Renal pelvis (tissue), 4 donors: Measurements from ENCODE around the gene MATN4. TPM values are rescaled to one million over a fixed set of nuclear protein-coding genes. Genes with fewer than 3 reads are reported as not detected.

ENCODE experiments used
- DNase-seq: peaks from one replicate; pipeline ENCODE4 v3.0.0-alpha.2; 2013
- polyA plus RNA-seq, 3 donors: library from polyadenylated mRNA; unstranded; fragments of 120-200 nt; gene quantifications; one replicate each; pipeline ENCODE4 v1.2.1, GENCODE V29; 2013; ENCODE audit not compliant: insufficient read length in 3 of 3

The MATN4 gene
- polyA plus RNA-seq, 3 donors, result 0.21 to 0.43 (median 0.34) TPM

GRCh38 chr20:45341579-45341938, 33.5 kb upstream of the MATN4 start:
- no peak for DNase-seq

- no peak for DNase-seq
Observed at GRCh38 chr20:45340951-45341350, 32.9 kb upstream of the MATN4 start.

- no peak for DNase-seq
Observed at GRCh38 chr20:45340236-45340847, 32.2 kb upstream of the MATN4 start.

DNA sequence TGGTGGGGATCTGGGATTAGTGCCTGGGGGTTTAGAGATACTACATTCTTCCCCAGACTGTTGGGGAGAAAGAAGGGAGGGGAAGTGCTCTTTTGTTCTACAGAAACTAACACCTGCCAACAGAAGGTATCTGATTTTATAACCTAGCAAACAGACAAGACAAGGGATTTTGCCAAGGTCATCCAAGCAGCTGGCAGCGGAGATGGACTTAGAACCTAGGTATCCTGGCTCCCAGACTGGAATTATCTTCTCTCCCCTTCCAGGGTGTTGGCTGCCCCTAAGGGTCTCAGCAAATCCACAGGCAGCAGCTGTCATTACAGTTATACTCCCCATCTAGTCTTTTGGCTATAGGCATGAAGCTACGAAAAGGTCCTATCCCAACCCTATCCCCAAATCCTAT, 31.7 kb upstream of the MATN4 start:
- DNase-seq, result no peak

GRCh38 chr20:45339084-45339483, 31.0 kb upstream of the MATN4 start:
- DNase-seq, result no peak

DNA sequence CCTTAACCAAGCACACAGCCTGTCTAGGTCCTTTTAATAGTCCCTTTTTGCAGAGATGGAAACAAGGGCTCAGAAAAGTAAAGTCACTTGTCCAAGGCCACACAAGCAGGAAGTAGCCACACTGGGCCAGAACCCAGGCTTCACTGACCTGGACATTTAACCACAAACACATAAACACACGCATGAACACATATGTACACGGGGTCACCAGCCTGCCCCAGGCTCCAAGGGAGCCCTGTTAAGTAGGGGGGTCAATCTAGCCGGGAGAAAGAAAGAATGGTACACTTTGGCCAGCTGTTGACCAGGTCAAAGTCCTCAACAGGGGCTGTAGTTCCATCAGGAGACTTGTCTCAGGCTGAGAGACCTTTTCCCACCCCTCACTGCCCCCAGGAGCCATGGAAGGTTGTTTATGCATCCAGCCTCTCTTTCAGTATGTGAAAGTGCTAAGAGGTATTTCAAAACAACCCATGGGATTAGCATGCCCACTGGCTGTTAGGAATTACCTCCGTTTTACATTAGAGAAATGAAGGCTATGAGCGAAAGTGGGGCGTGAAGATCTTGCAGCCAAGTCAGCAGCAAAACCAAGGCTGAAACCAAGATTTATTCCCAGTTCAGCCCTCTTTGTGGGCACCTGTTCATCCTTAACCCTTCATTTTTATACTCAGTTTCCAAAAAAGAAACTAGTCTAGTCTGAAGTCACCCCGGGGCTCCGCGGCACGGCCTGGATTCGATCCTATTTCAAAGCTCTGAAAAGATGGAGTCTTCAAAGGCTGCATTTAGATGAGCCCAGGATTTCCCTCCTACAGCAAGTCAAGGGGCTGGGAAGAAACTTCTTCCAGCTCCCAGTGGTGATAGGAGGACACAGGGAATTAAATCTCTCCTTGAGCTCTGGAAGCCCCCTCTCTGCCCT, 30.3 kb upstream of the MATN4 start:
- DNase-seq, result no peak

GRCh38 chr20:45337367-45338120, 29.4 kb upstream of the MATN4 start:
- peak; percentile 66 for DNase-seq

- no peak for DNase-seq
Observed at GRCh38 chr20:45336530-45337366, 28.6 kb upstream of the MATN4 start.

DNA sequence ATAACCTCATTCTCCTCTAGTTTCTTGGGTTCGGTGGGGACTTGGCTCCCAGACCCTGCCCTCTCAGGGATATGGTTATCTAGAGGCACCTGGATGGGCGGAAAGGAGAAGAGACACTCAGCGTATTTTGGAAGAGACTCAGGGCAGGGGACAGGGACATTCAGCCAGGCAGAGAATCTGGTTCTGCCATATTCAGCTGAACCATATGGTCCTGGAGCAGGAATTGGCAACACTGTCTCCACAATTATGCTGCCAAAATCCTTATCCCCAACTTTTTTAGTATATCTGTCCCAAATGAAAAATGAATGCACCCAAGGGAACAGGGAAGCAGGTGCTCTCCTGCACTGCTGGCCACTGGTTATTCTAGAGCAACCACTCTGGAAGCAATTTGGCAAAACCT, 22.4 kb upstream of the MATN4 start:
- no peak for DNase-seq

DNA sequence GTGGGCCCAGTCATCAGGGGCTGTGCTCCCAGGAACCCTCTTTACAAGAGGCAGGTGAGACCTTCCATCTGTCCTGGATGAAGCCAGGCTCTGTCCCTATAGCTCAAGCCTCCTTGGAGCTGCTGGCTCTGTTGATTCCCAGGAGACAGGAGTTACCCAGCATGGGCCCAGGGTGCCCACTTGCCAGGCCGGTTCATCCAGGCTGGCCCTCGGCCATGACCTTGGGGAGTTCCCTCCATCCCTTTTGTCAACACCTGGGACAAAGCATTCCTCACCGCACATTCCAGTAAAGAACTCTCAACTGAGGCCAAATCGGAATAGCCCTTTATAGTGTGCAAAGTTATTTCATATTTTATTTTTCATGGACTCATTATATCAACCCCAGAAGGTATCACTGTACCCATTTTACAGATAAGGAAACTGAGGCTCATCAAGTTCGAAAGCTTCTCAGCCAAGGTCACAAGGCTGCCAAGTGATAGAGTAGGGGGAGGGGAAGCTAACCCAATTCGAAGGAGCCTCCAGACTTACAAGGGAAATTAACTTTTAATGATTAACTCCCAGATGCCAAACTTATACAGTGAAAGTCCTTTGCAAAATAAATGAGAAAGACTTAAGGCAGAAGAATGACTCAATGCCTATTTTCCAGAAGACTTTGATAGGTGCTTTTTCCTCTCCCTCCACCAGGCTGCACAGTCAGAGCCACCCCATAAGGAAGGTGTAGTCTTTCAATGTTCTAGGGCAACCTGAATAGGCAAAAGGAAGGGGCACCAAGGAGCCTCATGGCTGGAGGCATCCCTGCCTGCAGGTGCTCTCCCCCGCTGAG, 21.6 kb upstream of the MATN4 start:
- DNase-seq, result no peak

GRCh38 chr20:45328451-45328850, 20.4 kb upstream of the MATN4 start:
- no peak for DNase-seq

- no peak for DNase-seq
Observed at GRCh38 chr20:45325371-45325770, 17.3 kb upstream of the MATN4 start.

- DNase-seq, result no peak
Observed at GRCh38 chr20:45323731-45324130, 15.6 kb upstream of the MATN4 start.

DNA sequence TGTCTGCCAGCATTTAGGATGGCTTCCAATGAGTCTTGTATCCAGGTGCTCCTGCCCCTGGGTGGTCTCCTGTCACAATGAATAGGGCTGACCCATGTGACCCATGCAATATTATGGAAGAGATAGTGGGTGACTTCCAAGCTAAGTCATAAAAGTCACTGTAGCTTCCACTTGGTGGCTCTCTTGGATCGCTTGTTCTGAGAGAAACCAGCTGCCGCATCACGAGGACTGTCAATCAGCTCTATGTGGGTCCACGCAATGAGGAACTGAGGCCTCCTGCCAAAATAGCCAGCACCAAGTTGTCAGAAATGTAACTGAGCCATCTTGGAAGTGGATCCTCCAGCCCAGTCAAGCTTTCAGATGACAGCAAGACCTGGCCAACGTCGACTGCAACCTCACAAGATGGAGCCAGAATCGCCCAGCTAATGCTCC, 14.9 kb upstream of the MATN4 start:
- no peak for DNase-seq

GRCh38 chr20:45320948-45321595, 13.0 kb upstream of the MATN4 start:
- no peak for DNase-seq

- DNase-seq, result no peak
Observed at GRCh38 chr20:45318948-45319347, 10.8 kb upstream of the MATN4 start.

DNA sequence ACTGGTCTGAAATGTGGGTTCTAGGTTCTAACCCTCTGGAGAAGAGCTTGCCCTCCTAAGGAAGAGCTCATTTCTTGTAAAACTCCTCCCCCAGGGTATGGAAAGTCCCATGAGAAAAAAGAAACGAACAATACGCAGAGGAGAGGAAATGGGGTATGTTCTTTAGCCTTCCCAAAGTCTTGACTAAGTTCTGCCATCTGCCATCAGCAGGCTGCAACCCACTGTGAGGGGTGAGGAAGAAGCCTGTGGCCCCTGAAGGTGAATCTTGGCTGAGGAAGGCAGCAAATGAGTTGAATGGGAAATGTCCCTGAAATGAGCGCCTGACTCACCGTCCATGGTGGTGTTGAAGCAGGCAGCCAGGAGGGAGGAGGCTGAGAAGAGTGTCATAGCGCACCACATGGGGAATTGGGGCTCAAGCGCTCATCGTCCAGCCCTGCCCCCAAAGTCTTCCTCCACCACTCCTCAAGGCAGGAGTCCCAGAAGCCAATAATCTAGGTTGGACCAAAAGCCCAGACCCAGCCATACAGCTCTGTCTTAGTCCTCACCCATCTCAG, 10.4 kb upstream of the MATN4 start:
- no peak for DNase-seq

GRCh38 chr20:45317826-45318225, 9.7 kb upstream of the MATN4 start:
- DNase-seq, result no peak

DNA sequence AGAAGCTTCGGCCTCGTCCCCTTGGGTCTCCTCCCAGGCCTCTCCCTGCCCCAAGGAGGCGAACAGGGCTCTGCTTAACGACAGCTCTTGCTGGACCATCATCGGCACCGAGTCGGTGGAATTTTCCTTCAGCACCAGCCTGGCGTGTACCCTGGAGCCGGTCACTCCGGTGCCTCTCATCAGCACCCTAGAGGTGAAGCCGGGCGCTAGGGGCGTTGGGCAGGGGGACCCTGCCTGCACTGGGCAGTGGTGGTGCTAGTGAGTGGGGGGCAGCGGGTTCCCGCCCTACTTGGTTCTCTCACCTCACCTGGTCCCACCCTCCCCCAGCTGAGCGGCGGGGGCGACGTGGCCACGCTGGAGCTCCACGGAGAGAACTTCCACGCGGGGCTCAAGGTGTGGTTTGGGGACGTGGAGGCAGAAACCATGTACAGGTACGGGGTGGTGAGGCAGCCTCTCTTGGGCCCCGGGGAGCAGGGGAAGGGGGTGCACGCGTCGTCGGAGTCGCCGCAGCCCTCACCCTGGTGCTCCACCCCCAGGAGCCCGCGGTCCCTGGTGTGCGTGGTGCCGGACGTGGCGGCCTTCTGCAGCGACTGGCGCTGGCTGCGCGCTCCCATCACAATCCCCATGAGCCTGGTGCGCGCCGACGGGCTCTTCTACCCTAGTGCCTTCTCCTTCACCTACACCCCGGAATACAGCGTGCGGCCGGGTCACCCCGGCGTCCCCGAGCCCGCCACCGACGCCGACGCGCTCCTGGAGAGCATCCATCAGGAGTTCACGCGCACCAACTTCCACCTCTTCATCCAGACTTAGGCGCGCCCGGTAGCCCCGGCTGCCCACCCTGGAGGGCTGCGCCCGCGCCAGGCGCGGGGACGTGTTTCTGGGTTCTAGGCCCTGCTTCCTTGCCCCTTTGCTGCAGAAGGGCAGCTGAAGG, 8.3 kb upstream of the MATN4 start:
- DNase-seq, result no peak
